ENCODE measurements around the gene PRSS1.
"Not testable (repeated sequence)": the region's sequence is repeated elsewhere in the genome, so short reads cannot be mapped to it uniquely, and the experiment has no call there.

Gene PRSS1

GRCh38 chr7:142745745-142746144 is 3.5 kb upstream of the PRSS1 start:
- no peak for DNase-seq (ENCODE audit: extremely low read depth in 1 of 2, low read depth in 1 of 2)

GRCh38 chr7:142746264-142746663 is 3.0 kb upstream of the PRSS1 start:
- no peak for DNase-seq (ENCODE audit: extremely low read depth in 1 of 2, low read depth in 1 of 2)

- DNase-seq (ENCODE audit: extremely low read depth in 1 of 2, low read depth in 1 of 2) = not testable (repeated sequence)
These were observed 862 bp upstream of the PRSS1 start for GRCh38 chr7:142748410-142748809.

GRCh38 chr7:142750321-142750938 is 1.2 kb downstream of the PRSS1 start:
- DNase-seq (ENCODE audit: extremely low read depth in 1 of 2, low read depth in 1 of 2) = no peak

GRCh38 chr7:142751526-142752175 is 2.4 kb downstream of the PRSS1 start:
- DNase-seq (ENCODE audit: extremely low read depth in 1 of 2, low read depth in 1 of 2) = not testable (repeated sequence)

- no peak for DNase-seq (ENCODE audit: extremely low read depth in 1 of 2, low read depth in 1 of 2)
These were observed 3.3 kb downstream of the PRSS1 start for GRCh38 chr7:142752376-142753225.

GRCh38 chr7:142753366-142753765 is 4.1 kb downstream of the PRSS1 start:
- DNase-seq (ENCODE audit: extremely low read depth in 1 of 2, low read depth in 1 of 2) = no peak

- DNase-seq (ENCODE audit: extremely low read depth in 1 of 2, low read depth in 1 of 2) = not testable (repeated sequence)
These were observed 4.7 kb downstream of the PRSS1 start for GRCh38 chr7:142753925-142754491.

- no peak for DNase-seq (ENCODE audit: extremely low read depth in 1 of 2, low read depth in 1 of 2)
These were observed 5.7 kb downstream of the PRSS1 start for GRCh38 chr7:142754681-142755575.

- not testable (repeated sequence) for DNase-seq (ENCODE audit: extremely low read depth in 1 of 2, low read depth in 1 of 2)
These were observed 9.0 kb downstream of the PRSS1 start for GRCh38 chr7:142758312-142758711.

GRCh38 chr7:142759433-142759832 is 10.2 kb downstream of the PRSS1 start:
- DNase-seq (ENCODE audit: extremely low read depth in 1 of 2, low read depth in 1 of 2) = no peak

GRCh38 chr7:142760071-142760642 is 10.9 kb downstream of the PRSS1 start:
- DNase-seq (ENCODE audit: extremely low read depth in 1 of 2, low read depth in 1 of 2) = no peak

- DNase-seq (ENCODE audit: extremely low read depth in 1 of 2, low read depth in 1 of 2) = not testable (repeated sequence)
These were observed 12.3 kb downstream of the PRSS1 start for GRCh38 chr7:142761606-142762005.

GRCh38 chr7:142762104-142762503 is 12.8 kb downstream of the PRSS1 start:
- no peak for DNase-seq (ENCODE audit: extremely low read depth in 1 of 2, low read depth in 1 of 2)

- DNase-seq (ENCODE audit: extremely low read depth in 1 of 2, low read depth in 1 of 2) = no peak
These were observed 18.2 kb downstream of the PRSS1 start for GRCh38 chr7:142767451-142767850.

- no peak for DNase-seq (ENCODE audit: extremely low read depth in 1 of 2, low read depth in 1 of 2)
These were observed 18.6 kb downstream of the PRSS1 start for GRCh38 chr7:142767861-142768260.

- DNase-seq (ENCODE audit: extremely low read depth in 1 of 2, low read depth in 1 of 2) = not testable (repeated sequence)
These were observed 19.6 kb downstream of the PRSS1 start for GRCh38 chr7:142768885-142769284.

- DNase-seq (ENCODE audit: extremely low read depth in 1 of 2, low read depth in 1 of 2) = no peak
These were observed 21.5 kb downstream of the PRSS1 start, which contains the start of gene PRSS2 for GRCh38 chr7:142770661-142771352. Gene PRSS2, plus strand, starts transcription at chr7:142770970. Its CDS starts 13 bp downstream, at chr7:142770983.

GRCh38 chr7:142771353-142771723 is 22.1 kb downstream of the PRSS1 start:
- no peak for DNase-seq (ENCODE audit: extremely low read depth in 1 of 2, low read depth in 1 of 2)
